Activated T-helper 17 cell treated with anti-CD3 and anti-CD28 coated beads, Interleukin-2, amount 50 U/mL, for 72 hours (primary cell): ENCODE measurements around the gene KCNQ2. TPM values are rescaled to one million over a fixed set of nuclear protein-coding genes. Genes with fewer than 3 reads are reported as not detected.

ENCODE experiments used
- ATAC-seq: fragments of 150-1000 bp; cut with Tn5 transposase; replicated peaks from 2 replicates; pipeline ENCODE4 v1.10.0; 2021; ENCODE audit warnings: mild to moderate bottlenecking, moderate library complexity
- H3K27ac Mint-ChIP-seq: one replicate; pipeline ENCODE4 v1.8.0; 2022; ENCODE audit warnings: mixed read lengths
- H3K27me3 Mint-ChIP-seq: one replicate; pipeline ENCODE4 v1.8.0; 2022; ENCODE audit warnings: mixed read lengths
- H3K36me3 Mint-ChIP-seq: one replicate; pipeline ENCODE4 v1.8.0; 2022; ENCODE audit warnings: low read depth, mild to moderate bottlenecking, mixed read lengths
- H3K4me1 Mint-ChIP-seq: one replicate; pipeline ENCODE4 v1.8.0; 2022; ENCODE audit warnings: mixed read lengths
- H3K4me3 Mint-ChIP-seq: one replicate; pipeline ENCODE4 v1.8.0; 2022; ENCODE audit warnings: mild to moderate bottlenecking, mixed read lengths
- H3K9me3 Mint-ChIP-seq: one replicate; pipeline ENCODE4 v1.8.0; 2022; ENCODE audit warnings: mixed read lengths
- total RNA-seq, 2 donors: library from RNA; stranded (reverse); gene quantifications; one replicate each; pipeline ENCODE4 v1.2.3, GENCODE V29; 2022

KCNQ2 gene
- total RNA-seq, 2 donors from 2014 or later, result 0.66 TPM; not detected in 1

DNA sequence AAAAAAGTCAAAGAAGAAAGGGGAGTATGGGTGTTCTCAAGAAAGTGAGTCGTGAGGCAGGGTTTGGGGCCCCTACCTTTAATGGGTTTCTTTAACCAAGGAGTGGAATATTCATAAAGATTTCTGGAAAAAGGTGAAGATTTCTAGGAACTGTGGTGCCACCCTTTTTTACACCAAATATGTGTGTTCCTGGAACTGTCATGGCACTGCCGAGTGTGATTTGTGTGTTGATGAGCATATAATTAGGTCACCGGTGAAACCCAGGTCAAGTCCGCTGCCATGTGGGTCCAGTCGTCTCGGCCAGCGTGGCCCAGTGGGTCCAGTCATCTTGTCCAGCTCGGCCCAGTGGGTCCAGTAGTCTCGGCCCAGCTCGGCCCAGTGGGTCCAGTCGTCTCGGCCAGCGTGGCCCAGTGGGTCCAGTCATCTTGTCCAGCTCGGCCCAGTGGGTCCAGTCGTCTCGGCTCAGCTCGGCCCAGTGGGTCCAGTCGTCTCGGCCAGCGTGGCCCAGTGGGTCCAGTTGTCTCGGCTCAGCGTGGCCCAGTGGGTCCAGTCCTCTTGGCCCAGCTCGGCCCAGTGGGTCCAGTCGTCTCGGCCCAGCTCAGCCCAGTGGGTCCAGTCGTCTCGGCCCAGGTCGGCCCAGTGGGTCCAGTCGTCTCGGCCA lies 34.8 kb upstream of the KCNQ2 start:
- H3K36me3 Mint-ChIP-seq, result no peaks in the 10 kb centered on the region
- H3K27me3 Mint-ChIP-seq, result peaks cover 23% of the 10 kb centered on the region
- no peak overlapping the region for H3K4me3 Mint-ChIP-seq
- no peak overlapping the region for H3K27ac Mint-ChIP-seq
- ATAC-seq, result peak; percentile 41
- no peaks in the 10 kb centered on the region for H3K4me1 Mint-ChIP-seq
- peaks cover 4% of the 10 kb centered on the region for H3K9me3 Mint-ChIP-seq

DNA sequence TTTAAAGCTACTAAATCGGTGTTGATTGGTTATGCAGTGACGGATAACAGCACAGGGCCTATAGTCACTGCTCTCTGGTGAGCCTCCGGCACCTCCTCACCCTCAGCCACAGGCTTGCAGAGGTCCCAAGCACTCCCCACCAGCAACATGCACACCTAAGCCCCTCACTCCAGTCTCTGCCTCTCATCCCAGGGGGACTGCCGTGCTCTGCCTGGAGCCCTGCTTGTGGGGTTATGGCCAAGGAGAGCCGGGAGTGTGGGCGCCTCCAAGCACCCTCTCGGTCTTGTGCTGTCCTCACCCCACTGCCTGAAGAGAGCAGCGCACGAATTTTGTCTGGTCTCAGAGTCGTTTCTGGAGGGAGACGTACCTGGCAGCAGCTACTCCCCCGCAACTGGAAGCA lies 33.3 kb upstream of the KCNQ2 start:
- Mint-ChIP-seq H3K27me3 (peaks cover 20% of the 10 kb centered on the region), H3K4me3 (no peak overlapping the region), H3K27ac (no peak overlapping the region), H3K4me1 (no peaks in the 10 kb centered on the region), H3K36me3 (no peaks in the 10 kb centered on the region), H3K9me3 (peaks cover 4% of the 10 kb centered on the region)
- ATAC-seq, result no peak

DNA sequence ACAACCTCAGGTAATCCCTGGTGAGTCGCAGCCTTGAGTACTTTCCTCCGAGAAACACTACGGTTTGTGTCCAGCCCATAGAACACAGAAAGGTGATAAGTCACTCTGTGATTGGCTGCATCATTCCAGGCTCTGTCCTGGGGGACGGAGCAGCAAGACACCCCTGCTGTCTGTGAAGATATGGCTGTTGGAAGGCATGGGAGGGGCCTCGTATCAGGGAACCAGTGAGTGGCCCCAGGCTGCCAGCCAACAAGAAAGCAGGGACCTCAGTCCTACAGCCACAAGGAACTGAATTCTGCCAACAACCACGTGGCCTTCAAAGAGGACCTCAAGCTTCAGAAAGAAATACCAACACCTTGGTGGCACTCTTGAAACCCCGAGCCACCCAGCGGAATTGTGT lies 32.8 kb upstream of the KCNQ2 start:
- no peaks in the 10 kb centered on the region for H3K36me3 Mint-ChIP-seq
- H3K4me1 Mint-ChIP-seq, result no peaks in the 10 kb centered on the region
- peaks cover 4% of the 10 kb centered on the region for H3K9me3 Mint-ChIP-seq
- H3K4me3 Mint-ChIP-seq, result no peak overlapping the region
- peaks cover 20% of the 10 kb centered on the region for H3K27me3 Mint-ChIP-seq
- ATAC-seq, result no peak
- no peak overlapping the region for H3K27ac Mint-ChIP-seq

GRCh38 chr20:63504642-63505041 lies 32.2 kb upstream of the KCNQ2 start:
- Mint-ChIP-seq H3K9me3 (peaks cover 4% of the 10 kb centered on the region), H3K36me3 (no peaks in the 10 kb centered on the region), H3K27me3 (peaks cover 16% of the 10 kb centered on the region), H3K4me1 (no peaks in the 10 kb centered on the region), H3K27ac (no peak overlapping the region), H3K4me3 (no peak overlapping the region)
- ATAC-seq, result no peak

DNA sequence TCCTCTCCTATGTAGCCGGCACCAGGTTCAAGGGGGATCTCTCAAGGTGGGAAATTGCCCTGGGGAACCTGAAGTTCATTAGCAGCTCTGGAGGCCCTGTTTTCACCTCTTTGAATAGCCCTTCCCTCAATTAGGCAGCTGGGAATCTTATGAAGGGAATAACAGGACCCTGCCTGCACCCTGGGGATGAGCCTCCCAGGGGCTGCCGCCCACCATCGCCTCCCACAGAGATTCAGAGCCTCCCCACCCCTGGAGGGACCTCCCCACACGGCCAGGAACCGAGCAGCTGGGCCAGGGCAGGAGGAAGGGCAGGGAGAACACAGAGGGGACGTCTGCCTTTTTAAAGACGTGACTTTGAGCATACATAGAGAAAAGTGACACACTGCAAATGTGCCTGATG lies 31.1 kb upstream of the KCNQ2 start:
- Mint-ChIP-seq H3K4me1 (no peaks in the 10 kb centered on the region), H3K4me3 (no peak overlapping the region), H3K36me3 (no peaks in the 10 kb centered on the region), H3K27ac (no peak overlapping the region), H3K9me3 (peaks cover 4% of the 10 kb centered on the region), H3K27me3 (peaks cover 10% of the 10 kb centered on the region)
- no peak for ATAC-seq

DNA sequence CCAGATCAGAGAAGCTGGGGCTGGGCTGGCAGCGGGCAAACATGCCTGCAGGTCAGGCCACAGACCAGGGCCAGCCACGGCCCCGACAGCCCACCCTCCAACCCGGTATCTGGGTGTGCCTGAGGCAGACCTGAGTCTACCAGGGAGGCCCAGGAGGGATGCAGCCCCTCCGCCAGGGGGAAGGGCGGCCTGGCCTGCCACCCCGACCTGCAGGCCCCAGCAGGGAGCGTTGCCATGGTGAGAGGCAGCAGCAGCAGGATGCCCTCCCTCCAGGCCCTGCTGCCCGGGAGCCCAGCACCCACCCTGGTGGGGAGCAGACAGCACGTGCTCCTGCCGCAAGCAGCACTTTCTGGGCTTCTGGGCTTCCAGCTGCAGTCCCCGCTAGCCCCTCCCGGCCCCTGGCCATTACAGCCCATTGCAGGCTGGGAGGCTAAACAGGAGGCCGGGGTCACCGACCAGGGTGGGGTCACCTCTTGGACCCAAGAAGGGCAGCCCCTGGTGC lies 30.3 kb upstream of the KCNQ2 start:
- Mint-ChIP-seq H3K27me3 (peaks cover 10% of the 10 kb centered on the region), H3K9me3 (peaks cover 4% of the 10 kb centered on the region), H3K27ac (no peak overlapping the region), H3K4me3 (no peak overlapping the region), H3K4me1 (no peaks in the 10 kb centered on the region), H3K36me3 (no peaks in the 10 kb centered on the region)
- ATAC-seq, result no peak

- no peaks in the 10 kb centered on the region for H3K4me1 Mint-ChIP-seq
- H3K4me3 Mint-ChIP-seq, result no peak overlapping the region
- H3K27me3 Mint-ChIP-seq, result peaks cover 11% of the 10 kb centered on the region
- peaks cover 4% of the 10 kb centered on the region for H3K9me3 Mint-ChIP-seq
- H3K36me3 Mint-ChIP-seq, result no peaks in the 10 kb centered on the region
- no peak overlapping the region for H3K27ac Mint-ChIP-seq
- no peak for ATAC-seq
Observed at GRCh38 chr20:63501818-63502670, 29.6 kb upstream of the KCNQ2 start.

GRCh38 chr20:63500902-63501817 lies 28.7 kb upstream of the KCNQ2 start:
- ATAC-seq, result no peak
- Mint-ChIP-seq H3K27ac (no peak overlapping the region), H3K4me1 (no peaks in the 10 kb centered on the region), H3K9me3 (peaks cover 4% of the 10 kb centered on the region), H3K27me3 (peaks cover 11% of the 10 kb centered on the region), H3K36me3 (no peaks in the 10 kb centered on the region), H3K4me3 (no peak overlapping the region)

GRCh38 chr20:63500151-63500901 lies 27.9 kb upstream of the KCNQ2 start:
- Mint-ChIP-seq H3K36me3 (no peaks in the 10 kb centered on the region), H3K9me3 (peaks cover 4% of the 10 kb centered on the region), H3K4me1 (no peaks in the 10 kb centered on the region), H3K27me3 (peaks cover 11% of the 10 kb centered on the region), H3K4me3 (no peak overlapping the region), H3K27ac (no peak overlapping the region)
- ATAC-seq, result no peak

- peaks cover 4% of the 10 kb centered on the region for H3K9me3 Mint-ChIP-seq
- H3K36me3 Mint-ChIP-seq, result no peaks in the 10 kb centered on the region
- H3K27me3 Mint-ChIP-seq, result peaks cover 7% of the 10 kb centered on the region
- no peak overlapping the region for H3K27ac Mint-ChIP-seq
- H3K4me1 Mint-ChIP-seq, result no peaks in the 10 kb centered on the region
- H3K4me3 Mint-ChIP-seq, result no peak overlapping the region
- ATAC-seq, result no peak
Observed at GRCh38 chr20:63499338-63499969, 27.0 kb upstream of the KCNQ2 start.

DNA sequence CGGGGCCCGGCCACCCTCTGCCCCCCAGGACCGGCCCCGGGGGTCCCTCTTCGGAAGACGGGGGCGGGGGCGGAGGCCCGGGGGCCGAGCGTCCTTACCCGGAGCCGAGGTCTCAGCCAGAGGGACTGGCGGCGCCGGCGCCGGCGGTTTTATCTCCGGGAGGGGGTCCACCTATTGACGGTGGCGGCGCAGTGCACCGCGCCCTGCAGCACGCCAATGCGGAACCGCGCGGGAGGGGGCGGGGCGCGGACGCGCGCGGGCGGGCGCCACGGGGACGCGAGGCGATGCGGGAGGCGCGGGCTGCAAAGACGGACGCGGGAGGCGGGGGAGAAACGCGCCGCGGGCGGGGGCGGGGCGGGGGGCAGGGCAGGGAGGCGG lies 26.5 kb upstream of the KCNQ2 start, which contains the start of gene EEF1A2:
Gene EEF1A2 (minus strand): TSS at position 124 of the 378 bp plus-strand sequence. CDS start 1,320 bp downstream, outside the sequence.
- Mint-ChIP-seq H3K9me3 (peaks cover under 1% of the 10 kb centered on the region), H3K36me3 (no peaks in the 10 kb centered on the region), H3K4me1 (no peaks in the 10 kb centered on the region), H3K4me3 (no peak within 1 kb of the TSS), H3K27ac (no peak within 1 kb of the TSS), H3K27me3 (peaks cover 4% of the 10 kb centered on the region)
- ATAC-seq, result no peak

- peak; percentile 33 for ATAC-seq
- Mint-ChIP-seq H3K9me3 (no peaks in the 10 kb centered on the region), H3K4me1 (no peaks in the 10 kb centered on the region), H3K4me3 (no peak overlapping the region), H3K36me3 (no peaks in the 10 kb centered on the region), H3K27me3 (peaks cover 4% of the 10 kb centered on the region), H3K27ac (no peak overlapping the region)
Observed at GRCh38 chr20:63497946-63498935, 25.8 kb upstream of the KCNQ2 start.
